ENCODE results near the gene HOXB1.
"Not testable (repeated sequence)": the region's sequence is repeated elsewhere in the genome, so short reads cannot be mapped to it uniquely, and the experiment has no call there.

HOXB1 gene

DNA sequence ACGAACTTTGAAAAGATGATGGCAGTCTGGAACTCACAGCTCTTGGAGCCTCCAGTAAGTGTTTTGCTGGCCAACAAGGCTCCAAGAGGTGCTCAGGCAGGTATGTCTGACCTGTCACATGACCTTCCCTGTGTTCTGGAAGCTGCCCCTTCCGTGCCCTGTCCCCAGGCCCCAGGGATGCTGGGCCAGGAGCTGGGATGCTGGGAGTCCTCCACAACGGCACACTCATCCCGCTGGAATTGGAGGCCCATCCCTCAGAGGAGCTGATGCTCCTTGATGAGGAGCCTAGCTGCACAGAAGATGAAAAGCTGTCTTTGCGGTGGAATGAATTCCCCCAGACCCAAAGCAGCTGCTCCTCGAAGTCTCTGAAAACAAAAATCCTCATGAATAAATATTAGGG is 47.8 kb downstream of the HOXB1 start:
- no peak overlapping the region for H3K4me3 ChIP-seq (ENCODE audit: low read depth, low read length)
- no peak for TF ChIP-seq CTCF (IDR thresholded peaks at IDR 0.05; ENCODE audit: low read depth, low read length)
- DNase-seq (ENCODE audit: low read depth, low spot score): no peak
- in situ Hi-C loops (cut with HindIII; ENCODE audit: low sequenced_read_pairs): no loop called here

DNA sequence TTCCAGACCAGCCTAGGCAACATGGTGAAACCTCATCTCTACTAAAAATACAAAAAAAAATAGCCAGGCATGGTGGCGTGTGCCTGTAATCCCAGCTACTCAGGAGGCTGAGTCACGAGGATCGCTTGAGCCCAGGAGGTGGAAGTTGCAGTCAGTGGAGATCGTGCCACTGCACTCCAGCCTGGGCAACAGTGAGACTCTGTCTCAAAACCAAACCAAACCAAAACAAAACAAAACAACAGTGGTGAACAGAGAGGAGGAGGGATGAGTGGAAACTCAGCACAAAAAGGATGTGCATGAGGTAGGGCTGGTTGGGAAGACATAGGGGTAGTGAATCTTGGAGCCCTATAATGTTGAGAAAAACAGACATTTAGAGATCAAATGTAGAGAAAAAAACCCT is 48.5 kb downstream of the HOXB1 start:
- in situ Hi-C loops (cut with HindIII; ENCODE audit: low sequenced_read_pairs); H3K4me3 ChIP-seq (ENCODE audit: low read depth, low read length): not testable (repeated sequence)
- DNase-seq (ENCODE audit: low read depth, low spot score): peak; percentile 57

DNA sequence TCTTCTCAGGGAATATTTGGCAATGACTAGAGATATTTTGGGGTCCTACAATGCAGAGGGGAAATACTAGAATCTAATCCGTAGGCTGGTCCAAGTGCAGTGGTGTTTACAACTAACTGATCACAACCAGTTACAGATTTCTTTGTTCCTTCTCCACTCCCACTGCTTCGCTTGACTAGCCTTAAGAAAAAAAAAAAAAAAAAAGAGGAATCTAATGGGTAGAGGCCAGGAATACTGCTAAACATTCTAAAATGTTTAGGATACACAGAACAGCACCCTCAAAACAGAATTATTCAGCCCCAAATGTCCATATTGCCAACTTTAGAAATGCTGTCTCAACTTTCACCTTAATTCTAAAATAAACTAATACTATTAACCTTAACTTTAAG is 51.8 kb downstream of the HOXB1 start:
- in situ Hi-C loops (cut with HindIII; ENCODE audit: low sequenced_read_pairs): no loop called here
- no peak for DNase-seq (ENCODE audit: low read depth, low spot score)
- TF ChIP-seq CTCF (IDR thresholded peaks at IDR 0.05; ENCODE audit: low read depth, low read length): no peak
- no peak overlapping the region for H3K4me3 ChIP-seq (ENCODE audit: low read depth, low read length)

All from astrocyte of the spinal cord (primary cell).